Measurements from ENCODE around the gene PBRM1. TPM values are rescaled to one million over a fixed set of nuclear protein-coding genes. Genes with fewer than 3 reads are reported as not detected.

The PBRM1 gene
- total and polyA plus RNA-seq, 2 of the 8 experiments (the other 6 are each of a cell fraction or from before 2014, with no cell fraction given), result 19.3 to 65.8 TPM

- no peaks in the 10 kb centered on the region for H3K23me2 ChIP-seq (ENCODE audit: low read depth, low read length)
- no peak overlapping the region for H3K4ac ChIP-seq (replicated peaks; ENCODE audit: insufficient read length, low read depth, low read length)
- no peaks in the 10 kb centered on the region for H3K27me3 ChIP-seq (replicated peaks in 1 of 4; ENCODE audit: control insufficient read depth in 3 of 4, extremely low read depth in 1 of 4, insufficient read depth in 3 of 4, low read length in 3 of 4)
- no peak overlapping the region for H2BK5ac ChIP-seq (ENCODE audit: low read depth, low read length)
- no peak overlapping the region for H2AK5ac ChIP-seq (ENCODE audit: low read depth, low read length)
- no peak overlapping the region for H3K4me3 ChIP-seq (ENCODE audit: extremely low read depth in 1 of 4, insufficient read depth in 2 of 4, low read depth in 3 of 4, low read length in 4 of 4)
- no peak overlapping the region for H3K56ac ChIP-seq (replicated peaks; ENCODE audit: insufficient read length, low read depth, low read length)
- no peak overlapping the region for H2BK20ac ChIP-seq (ENCODE audit: low read length)
- WGBS, 2 experiments (ENCODE audit: extremely low coverage in 1 of 2, insufficient coverage in 1 of 2, insufficient read length in 1 of 2, insufficient replicate concordance in 2 of 2, low coverage in 1 of 2, low lambda C conversion rate in 2 of 2, missing lambda C conversion rate in 1 of 2), result 91% methylated on average over 7 of the region's 7 CpGs; no CpG with 5 or more reads in 1 of the 2 experiments
- no peak overlapping the region for H2AFZ ChIP-seq (ENCODE audit: low read length)
- H3K23ac ChIP-seq (ENCODE audit: insufficient read length), result no peak overlapping the region
- H4K8ac ChIP-seq (ENCODE audit: extremely low read depth, insufficient read depth, low read length), result no peak overlapping the region
- ChIA-PET CTCF (ENCODE audit: partially characterized antibody) (interaction anchor here (0.7 to 3.5 kb wide), 9 partner anchors 9 to 104 kb away, joined by 3 to 12 read pairs (median 4); partner anchors contain the start of genes STAB1 and UQCC5), POLR2A (ENCODE audit: partially characterized antibody) (interaction anchor here (0.8 to 4.1 kb wide), 8 partner anchors 8 to 28 kb away, joined by 3 to 16 read pairs (median 4); partner anchors contain the start of gene UQCC5)
- FAIRE-seq, result no peak
- no peak overlapping the region for H3K14ac ChIP-seq (ENCODE audit: insufficient read length)
- H3K4me1 ChIP-seq (replicated peaks in 1 of 4; ENCODE audit: control insufficient read depth in 3 of 4, insufficient read depth in 4 of 4, low read length in 3 of 4), result peaks cover 0 to 4% (median 0%) of the 10 kb centered on the region in 4 experiments; a peak in 1 of 7 replicates
- no peaks in the 10 kb centered on the region for H3K9me3 ChIP-seq (ENCODE audit: insufficient read depth in 2 of 2, low read depth in 1 of 2, low read length in 1 of 2)
- H3K4me2 ChIP-seq (ENCODE audit: insufficient read depth in 1 of 2, low read depth in 2 of 2, low read length in 2 of 2), result no peak overlapping the region
- no peak overlapping the region for H2BK12ac ChIP-seq (ENCODE audit: low read depth, low read length)
- no peak overlapping the region for H3K18ac ChIP-seq (ENCODE audit: extremely low read depth, low read length)
- H3K79me2 ChIP-seq (ENCODE audit: control insufficient read depth in 1 of 2, insufficient read depth in 2 of 2, low read length in 2 of 2), result no peaks in the 10 kb centered on the region
- H3K9ac ChIP-seq (replicated peaks in 1 of 4; ENCODE audit: extremely low read depth in 1 of 4, low read depth in 3 of 4, low read length in 3 of 4), result no peak overlapping the region
- no peak overlapping the region for H2BK15ac ChIP-seq (ENCODE audit: low read length)
- H3K27ac ChIP-seq (ENCODE audit: low read depth, low read length), result no peak overlapping the region
- no peak overlapping the region for H2BK120ac ChIP-seq (replicated peaks; ENCODE audit: low read depth, low read length)
- H3K79me1 ChIP-seq (ENCODE audit: low read depth, low read length), result no peaks in the 10 kb centered on the region
- peaks cover 0 to 1% of the 10 kb centered on the region in 2 experiments for H4K20me1 ChIP-seq (replicated peaks in 1 of 2; ENCODE audit: control insufficient read depth in 1 of 2, insufficient read depth in 2 of 2, low read length in 2 of 2)
- no peak overlapping the region for H4K5ac ChIP-seq (ENCODE audit: insufficient read length, low read depth, low read length)
- DNase-seq (ENCODE audit: low read depth in 1 of 2, low spot score in 2 of 2), result no peak
- H4K91ac ChIP-seq (replicated peaks; ENCODE audit: insufficient read length, low read length), result no peak overlapping the region
- H3K36me3 ChIP-seq (ENCODE audit: control insufficient read depth in 2 of 4, insufficient read depth in 4 of 4, low read length in 3 of 4), result no peaks in the 10 kb centered on the region
- TF ChIP-seq GTF2F1 (IDR thresholded peaks at IDR 0.05; ENCODE audit: borderline replicate concordance, low read depth, low read length) (no peak), CTCF (IDR thresholded peaks at IDR 0.05; ENCODE audit: control extremely low read depth in 1 of 3, insufficient read depth in 1 of 3, low read depth in 1 of 3, low read length in 3 of 3) (no peak), RBBP5 (IDR thresholded peaks at IDR 0.05; ENCODE audit: borderline replicate concordance, low read depth, low read length) (no peak), MAX (IDR thresholded peaks at IDR 0.05) (no peak), E2F6 (IDR thresholded peaks at IDR 0.05) (no peak), SAP30 (IDR thresholded peaks at IDR 0.05; ENCODE audit: insufficient read depth, insufficient replicate concordance, low read length) (no peak), CBX8 (IDR thresholded peaks at IDR 0.05; ENCODE audit: borderline replicate concordance, low read depth, low read length) (no peak), RFX5 (IDR thresholded peaks at IDR 0.05; ENCODE audit: borderline replicate concordance, low read depth, low read length) (no peak), HDAC6 (IDR thresholded peaks at IDR 0.05; ENCODE audit: low read depth, low read length) (no peak), SIRT6 (IDR thresholded peaks at IDR 0.05; ENCODE audit: low read length) (no peak)
These were observed 174.2 kb downstream of the PBRM1 start for GRCh38 chr3:52511509-52511908.

Measured in H1 (cell line).